Vagina (tissue), 2 donors: ENCODE results near the gene NIFK.

Experiments used
- POLR2A ChIP-seq, 2 donors: fragments of 450-650 bp; IDR thresholded peaks; one replicate each; pipeline ENCODE4 v1.6.1; 2017; ENCODE audit warnings: antibody characterized with exemption in 2 of 2, mild to moderate bottlenecking in 2 of 2, moderate library complexity in 2 of 2
- TF ChIP-seq, protein P1 (sequence below), 3 experiments: fragments of 450-650 bp in 2 of 3; fragments of 200-600 bp in 1 of 3; sonication (generic) in 1 of 3; IDR thresholded peaks; one replicate each; pipeline ENCODE4 v1.5.1; 2017 to 2019; ENCODE audit warnings: antibody characterized with exemption in 3 of 3, mild to moderate bottlenecking in 2 of 3, moderate library complexity in 2 of 3

GRCh38 chr2:121771976-121772742, 35.5 kb upstream of the NIFK start:
- TF ChIP-seq, protein P1, sequence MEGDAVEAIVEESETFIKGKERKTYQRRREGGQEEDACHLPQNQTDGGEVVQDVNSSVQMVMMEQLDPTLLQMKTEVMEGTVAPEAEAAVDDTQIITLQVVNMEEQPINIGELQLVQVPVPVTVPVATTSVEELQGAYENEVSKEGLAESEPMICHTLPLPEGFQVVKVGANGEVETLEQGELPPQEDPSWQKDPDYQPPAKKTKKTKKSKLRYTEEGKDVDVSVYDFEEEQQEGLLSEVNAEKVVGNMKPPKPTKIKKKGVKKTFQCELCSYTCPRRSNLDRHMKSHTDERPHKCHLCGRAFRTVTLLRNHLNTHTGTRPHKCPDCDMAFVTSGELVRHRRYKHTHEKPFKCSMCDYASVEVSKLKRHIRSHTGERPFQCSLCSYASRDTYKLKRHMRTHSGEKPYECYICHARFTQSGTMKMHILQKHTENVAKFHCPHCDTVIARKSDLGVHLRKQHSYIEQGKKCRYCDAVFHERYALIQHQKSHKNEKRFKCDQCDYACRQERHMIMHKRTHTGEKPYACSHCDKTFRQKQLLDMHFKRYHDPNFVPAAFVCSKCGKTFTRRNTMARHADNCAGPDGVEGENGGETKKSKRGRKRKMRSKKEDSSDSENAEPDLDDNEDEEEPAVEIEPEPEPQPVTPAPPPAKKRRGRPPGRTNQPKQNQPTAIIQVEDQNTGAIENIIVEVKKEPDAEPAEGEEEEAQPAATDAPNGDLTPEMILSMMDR (IDR thresholded peaks at IDR 0.05): no peak
- no peak for TF ChIP-seq POLR2A (IDR thresholded peaks at IDR 0.05)
